Measurements from ENCODE around the gene ALKBH8.
A peak's percentile ranks its signal among the peaks of the same experiment; 100 is the strongest.

The ALKBH8 gene

GRCh38 chr11:107562647-107563208, 2.8 kb downstream of the ALKBH8 start (continued):
- TF ChIP-seq TSHZ2 (CRISPR knock-in tag; IDR thresholded peaks at IDR 0.05) (no peak), CREB5 (CRISPR knock-in tag; IDR thresholded peaks at IDR 0.05; ENCODE audit: low read depth) (no peak), TOX (CRISPR knock-in tag; IDR thresholded peaks at IDR 0.05; ENCODE audit: borderline replicate concordance) (no peak), CSRNP3 (CRISPR knock-in tag; IDR thresholded peaks at IDR 0.05) (no peak), ISL1 (CRISPR knock-in tag; IDR thresholded peaks at IDR 0.05) (no peak)

- TF ChIP-seq SNAI2 (CRISPR knock-in tag; IDR thresholded peaks at IDR 0.05) (no peak), ISL1 (CRISPR knock-in tag; IDR thresholded peaks at IDR 0.05) (peak; percentile 26), ARNTL (CRISPR knock-in tag; IDR thresholded peaks at IDR 0.05; ENCODE audit: borderline replicate concordance, low read depth) (no peak), PATZ1 (CRISPR knock-in tag; IDR thresholded peaks at IDR 0.05; ENCODE audit: borderline replicate concordance) (no peak), OSR1 (CRISPR knock-in tag; IDR thresholded peaks at IDR 0.05) (no peak)
- no peak for ATAC-seq
These were observed 3.8 kb downstream of the ALKBH8 start for GRCh38 chr11:107561688-107562087.

GRCh38 chr11:107550304-107550703, 15.2 kb downstream of the ALKBH8 start:
- TF ChIP-seq RARB (CRISPR knock-in tag; IDR thresholded peaks at IDR 0.05) (no peak), ZNF565 (CRISPR knock-in tag; conservative IDR thresholded peaks at IDR 0.05; ENCODE audit: low read depth) (no peak), ARNTL (CRISPR knock-in tag; IDR thresholded peaks at IDR 0.05; ENCODE audit: borderline replicate concordance, low read depth) (no peak), CSDC2 (CRISPR knock-in tag; IDR thresholded peaks at IDR 0.05) (no peak), POU6F1 (CRISPR knock-in tag; IDR thresholded peaks at IDR 0.05; ENCODE audit: borderline replicate concordance, low read depth) (no peak), SNAI2 (CRISPR knock-in tag; IDR thresholded peaks at IDR 0.05) (no peak), ZNF8 (CRISPR knock-in tag; IDR thresholded peaks at IDR 0.05) (no peak), ZNF70 (CRISPR knock-in tag; IDR thresholded peaks at IDR 0.05) (no peak)
- no peak for ATAC-seq

- no peak for ATAC-seq
- TF ChIP-seq SNAI2 (CRISPR knock-in tag; IDR thresholded peaks at IDR 0.05) (no peak), ZNF565 (CRISPR knock-in tag; conservative IDR thresholded peaks at IDR 0.05; ENCODE audit: low read depth) (no peak)
These were observed 15.6 kb downstream of the ALKBH8 start for GRCh38 chr11:107549954-107550285.

- no peak for TF ChIP-seq ARNTL (CRISPR knock-in tag; IDR thresholded peaks at IDR 0.05; ENCODE audit: borderline replicate concordance, low read depth)
- TF ChIP-seq CSDC2 (CRISPR knock-in tag; IDR thresholded peaks at IDR 0.05), result no peak
- TF ChIP-seq ISL1 (CRISPR knock-in tag; IDR thresholded peaks at IDR 0.05), result no peak
- TF ChIP-seq TOX (CRISPR knock-in tag; IDR thresholded peaks at IDR 0.05; ENCODE audit: borderline replicate concordance), result no peak
- no peak for TF ChIP-seq ESRRG (CRISPR knock-in tag; IDR thresholded peaks at IDR 0.05)
- no peak for TF ChIP-seq PPARA (CRISPR knock-in tag; IDR thresholded peaks at IDR 0.05; ENCODE audit: borderline replicate concordance)
- no peak for TF ChIP-seq TSHZ2 (CRISPR knock-in tag; IDR thresholded peaks at IDR 0.05)
- no peak for TF ChIP-seq OSR1 (CRISPR knock-in tag; IDR thresholded peaks at IDR 0.05)
- no peak for TF ChIP-seq SNAI2 (CRISPR knock-in tag; IDR thresholded peaks at IDR 0.05)
- peak; percentile 63; the same call in 2 of the 3 replicates for ATAC-seq
These were observed 16.1 kb downstream of the ALKBH8 start for GRCh38 chr11:107549253-107549953.
